ENCODE measurements around the gene TMEM184A.

DNA sequence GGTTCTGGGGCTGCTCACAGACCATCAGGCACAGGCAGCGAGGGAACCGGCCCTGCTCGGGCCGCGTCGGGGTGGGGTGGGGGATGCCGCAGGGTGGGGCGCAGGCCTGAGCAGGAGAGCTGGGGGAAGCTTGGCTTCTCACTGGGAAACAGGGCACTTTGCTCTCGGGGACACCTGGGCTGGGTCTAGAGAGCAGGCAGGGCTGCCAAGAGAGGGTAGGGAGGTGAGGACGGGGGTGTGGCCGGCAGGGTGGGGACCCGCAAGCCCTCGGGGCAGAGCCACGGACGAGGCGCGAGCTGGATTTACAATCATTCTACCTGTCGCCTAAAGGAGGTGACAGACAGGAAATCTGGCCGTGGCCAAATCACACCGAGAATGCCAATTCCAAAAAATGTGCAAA, 62.9 kb downstream of the TMEM184A start:
- TF ChIP-seq POLR2AphosphoS5 (IDR thresholded peaks at IDR 0.05) (no peak), POLR2A (IDR thresholded peaks at IDR 0.05) (no peak)
- TF ChIP-seq, protein P1, sequence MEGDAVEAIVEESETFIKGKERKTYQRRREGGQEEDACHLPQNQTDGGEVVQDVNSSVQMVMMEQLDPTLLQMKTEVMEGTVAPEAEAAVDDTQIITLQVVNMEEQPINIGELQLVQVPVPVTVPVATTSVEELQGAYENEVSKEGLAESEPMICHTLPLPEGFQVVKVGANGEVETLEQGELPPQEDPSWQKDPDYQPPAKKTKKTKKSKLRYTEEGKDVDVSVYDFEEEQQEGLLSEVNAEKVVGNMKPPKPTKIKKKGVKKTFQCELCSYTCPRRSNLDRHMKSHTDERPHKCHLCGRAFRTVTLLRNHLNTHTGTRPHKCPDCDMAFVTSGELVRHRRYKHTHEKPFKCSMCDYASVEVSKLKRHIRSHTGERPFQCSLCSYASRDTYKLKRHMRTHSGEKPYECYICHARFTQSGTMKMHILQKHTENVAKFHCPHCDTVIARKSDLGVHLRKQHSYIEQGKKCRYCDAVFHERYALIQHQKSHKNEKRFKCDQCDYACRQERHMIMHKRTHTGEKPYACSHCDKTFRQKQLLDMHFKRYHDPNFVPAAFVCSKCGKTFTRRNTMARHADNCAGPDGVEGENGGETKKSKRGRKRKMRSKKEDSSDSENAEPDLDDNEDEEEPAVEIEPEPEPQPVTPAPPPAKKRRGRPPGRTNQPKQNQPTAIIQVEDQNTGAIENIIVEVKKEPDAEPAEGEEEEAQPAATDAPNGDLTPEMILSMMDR (IDR thresholded peaks at IDR 0.05), result no peak

Data from sigmoid colon (tissue), 4 donors.